K562 (cell line): ENCODE data around the gene ALKBH7. TPM values are rescaled to one million over a fixed set of nuclear protein-coding genes. Genes with fewer than 3 reads are reported as not detected.

ENCODE experiments used
- ATAC-seq: fragments of 200-7000 bp; cut with Tn5 transposase; 3 replicates; pipeline ENCODE4 v1.9.1; 2020; ENCODE audit warnings: moderate library complexity
- BruUV-seq: library from RNA; stranded (reverse); fragments of 400-500 nt; replicated peaks from 2 replicates; lab custom pipeline; 2021; lab: Mats Ljungman, UMichigan
- CTCF ChIA-PET: fragments of 300-600 bp; formaldehyde crosslinking; extraction: SDS; loops from one replicate; lab custom pipeline; 2021; ENCODE audit warnings: low intra/inter-chr PET ratio; lab: Yijun Ruan, JAX
- POLR2A ChIA-PET: fragments of 300-600, 350-650 bp; sonication (Branson Sonifier 250); formaldehyde crosslinking; extraction: SDS; loops from one replicate; lab custom pipeline; 2021; ENCODE audit warnings: antibody characterized with exemption, inconsistent platforms; lab: Yijun Ruan, JAX
- DNase-seq, 4 experiments: peaks; one replicate each; pipeline versions ENCODE4 v3.0.0 to v3.0.0-alpha.2; 2011 to 2018; ENCODE audit warnings: low spot score in 3 of 4, mixed read lengths in 3 of 4; ENCODE audit errors: extremely low read depth in 1 of 4
- FAIRE-seq: peaks from 2 replicates; lab custom pipeline; 2011; peaks lifted over from hg19 to GRCh38; lab: Jason Lieb, UNC
- H2AFZ ChIP-seq: 2 replicates; pipeline ENCODE4 v1.6.0; 2011; ENCODE audit warnings: low read depth, low read length, control low read depth, inconsistent platforms
- H3K27ac ChIP-seq: fragments of 200-600 bp; 3 replicates; pipeline ENCODE4 v1.8.0; 2011; ENCODE audit warnings: low read depth, mild to moderate bottlenecking, control low read depth, inconsistent platforms, low read length, moderate library complexity, mixed read lengths; ENCODE audit errors: extremely low read depth
- H3K27me3 ChIP-seq, 2 experiments: fragments of 300-600 bp in 1 of 2; 2 replicates in 1 of 2; 3 replicates in 1 of 2; pipeline versions ENCODE4 v1.6.0 to v1.8.0; 2011; ENCODE audit warnings: inconsistent platforms in 2 of 2, low read length in 2 of 2, mild to moderate bottlenecking in 1 of 2, mixed read lengths in 1 of 2, moderate library complexity in 1 of 2; ENCODE audit not compliant: control insufficient read depth in 2 of 2, insufficient read depth in 2 of 2
- H3K36me3 ChIP-seq: fragments of 300-600 bp; 3 replicates; pipeline ENCODE4 v1.8.0; 2011; ENCODE audit warnings: mild to moderate bottlenecking, low read length, inconsistent platforms; ENCODE audit not compliant: control insufficient read depth, insufficient read depth
- H3K4me1 ChIP-seq, 2 experiments: fragments of 200-600 bp in 1 of 2; replicated peaks in 1 of 2; 2 replicates in 1 of 2; 3 replicates in 1 of 2; pipeline versions ENCODE4 v1.5.1 to v1.8.0; 2011; ENCODE audit warnings: inconsistent platforms in 2 of 2, low read length in 2 of 2, mild to moderate bottlenecking in 1 of 2, mixed read lengths in 1 of 2, moderate library complexity in 1 of 2; ENCODE audit not compliant: control insufficient read depth in 2 of 2, insufficient read depth in 2 of 2
- H3K4me2 ChIP-seq: 2 replicates; pipeline ENCODE4 v1.6.1; 2011; ENCODE audit warnings: low read length, control low read depth, inconsistent platforms, mixed read lengths; ENCODE audit not compliant: insufficient read depth
- H3K4me3 ChIP-seq: fragments of 200-600 bp; sonication (generic), shearing (Covaris generic); 2 replicates; pipeline ENCODE4 v1.5.1; 2016; ENCODE audit warnings: control low read depth, inconsistent platforms
- H3K79me2 ChIP-seq: fragments of 200-600 bp; 3 replicates; pipeline ENCODE4 v1.8.0; 2011; ENCODE audit warnings: low read length, inconsistent platforms; ENCODE audit not compliant: control insufficient read depth, insufficient read depth
- H3K9ac ChIP-seq, 2 experiments: 2 replicates each; pipeline versions ENCODE4 v1.6.0 to v1.6.1; 2011; ENCODE audit warnings: low read depth in 2 of 2, low read length in 2 of 2, control low read depth in 1 of 2, inconsistent platforms in 1 of 2, mild to moderate bottlenecking in 1 of 2, mixed read lengths in 1 of 2; ENCODE audit not compliant: insufficient read depth in 1 of 2
- H3K9me1 ChIP-seq: one replicate; pipeline ENCODE4 v1.6.0; 2011; ENCODE audit warnings: inconsistent platforms, mild to moderate bottlenecking, low read length, moderate library complexity; ENCODE audit not compliant: control insufficient read depth, insufficient read depth
- H3K9me3 ChIP-seq: replicated peaks from 2 replicates; pipeline ENCODE4 v1.5.1; 2011; ENCODE audit warnings: low read depth, low read length, inconsistent platforms; ENCODE audit not compliant: control insufficient read depth, insufficient read depth
- H4K20me1 ChIP-seq: replicated peaks from 2 replicates; pipeline ENCODE4 v1.6.1; 2011; ENCODE audit warnings: low read length, inconsistent platforms, mixed read lengths; ENCODE audit not compliant: control insufficient read depth, insufficient read depth
- SMAD4 ChIP-seq: fragments of 250-450 bp; sonication (Bioruptor Pico); conservative IDR thresholded peaks from 2 replicates; pipeline ENCODE4 v1.8.0; 2021; ENCODE audit warnings: inconsistent platforms, mild to moderate bottlenecking, moderate library complexity
- ZNF140 ChIP-seq: fragments of 250-450 bp; sonication (Bioruptor Pico); IDR thresholded peaks from 2 replicates; pipeline ENCODE4 v1.8.0; 2021; ENCODE audit warnings: moderate library complexity, mild to moderate bottlenecking, inconsistent platforms
- ZNF766 ChIP-seq: fragments of 200-800 bp; sonication (Bioruptor generic); conservative IDR thresholded peaks from 2 replicates; pipeline ENCODE4 v1.6.1; 2016; ENCODE audit warnings: missing genetic modification characterization, missing compliant biosample characterization
- WGBS: fragments of 100-300 bp; shearing (Covaris generic); methylation state at CpG from one replicate; pipeline ENCODE4 v1.1.6; 2016; ENCODE audit warnings: low coverage, mixed read lengths; ENCODE audit not compliant: insufficient coverage; ENCODE audit errors: missing lambda C conversion rate; 5-methylcytosine and 5-hydroxymethylcytosine counted together
- in situ Hi-C: fragments of 300-500 bp; cut with MboI; formaldehyde crosslinking; loops from 4 replicates; pipeline ENCODE4 v1.15.0; 2018; ENCODE audit warnings: inconsistent platforms, mixed read lengths
- intact Hi-C: fragments of 100-400 bp; cut with micrococcal nuclease; formaldehyde crosslinking; loops from 2 replicates; pipeline ENCODE4 v1.14.2; 2022
- polyA plus RNA-seq, 8 experiments: library from polyadenylated mRNA; depleted of rRNA in 4 of 8; stranded (reverse) in 5 of 8; unstranded in 3 of 8; fragments of >200 nt; fragmentation: Nextera tagmentation in 2 of 8; fragmentation: Illumina TruSeq in 1 of 8; extraction: Ambion mirVana in 2 of 8; extraction: Trizol in 1 of 8; gene quantifications; 2 replicates each; pipeline versions ENCODE4 v1.2.1 to v1.2.3, GENCODE V29; 2011 to 2014; ENCODE audit warnings: inconsistent platforms in 1 of 8, missing spikeins in 1 of 8
- total RNA-seq, 7 experiments: library from RNA; depleted of rRNA in 6 of 7; stranded (reverse); fragments of >200 nt in 6 of 7; fragmentation: Illumina TruSeq in 2 of 7; extraction: Trizol in 2 of 7; gene quantifications; 2 replicates each; pipeline versions ENCODE4 v1.2.1 to v1.2.3, GENCODE V29; 2011 to 2021; ENCODE audit warnings: low replicate concordance in 1 of 7
- TF ChIP-seq, protein P1 (sequence below): conservative IDR thresholded peaks from 2 replicates; pipeline ENCODE4 v1.6.1; 2011; ENCODE audit warnings: low read depth, mild to moderate bottlenecking, low read length; ENCODE audit not compliant: control insufficient read depth

The ALKBH7 gene
- total and polyA plus RNA-seq, 9 of the 15 experiments (the other 6 are each of a cell fraction or from before 2014, with no cell fraction given) = 0.69 to 94.8 (median 17.6) TPM

DNA sequence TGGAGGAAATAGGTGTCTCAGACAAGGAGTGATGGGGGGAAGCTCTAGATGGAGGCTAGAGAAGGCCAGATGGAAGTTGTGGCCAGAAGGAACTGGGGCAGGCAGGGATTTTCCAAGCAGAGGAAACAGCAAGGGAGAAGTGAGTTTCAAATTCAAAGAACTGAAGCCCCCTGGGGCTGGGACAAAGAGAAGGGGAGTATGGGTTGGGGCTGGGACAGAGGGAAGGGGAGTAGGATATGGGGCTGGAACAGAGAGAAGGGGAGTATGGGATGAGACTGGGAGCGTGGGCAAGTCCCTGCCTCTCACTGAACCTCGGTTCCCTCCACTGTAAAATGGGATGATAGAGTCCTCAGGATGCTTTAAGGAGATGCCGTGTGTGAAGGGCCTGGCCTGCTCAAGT, 22.2 kb downstream of the ALKBH7 start:
- FAIRE-seq = no peak
- ATAC-seq = no peak
- Histone ChIP-seq H3K4me1 (peaks cover 8 to 18% of the 10 kb centered on the region in 2 experiments; a peak in 3 of 5 replicates), H4K20me1 (no peaks in the 10 kb centered on the region), H3K27me3 (no peaks in the 10 kb centered on the region), H3K4me3 (no peak overlapping the region), H3K27ac (no peak overlapping the region), H3K4me2 (no peak overlapping the region), H3K9me1 (no peaks in the 10 kb centered on the region), H3K9ac (no peak overlapping the region)
- DNase-seq = peak in 1 of 4 experiments; percentile 1
- intact Hi-C loops = no loop called here
- TF ChIP-seq ZNF766 (CRISPR knock-in tag) (no peak), ZNF140 (CRISPR knock-in tag) (no peak), SMAD4 (CRISPR knock-in tag) (no peak)
- TF ChIP-seq, protein P1, sequence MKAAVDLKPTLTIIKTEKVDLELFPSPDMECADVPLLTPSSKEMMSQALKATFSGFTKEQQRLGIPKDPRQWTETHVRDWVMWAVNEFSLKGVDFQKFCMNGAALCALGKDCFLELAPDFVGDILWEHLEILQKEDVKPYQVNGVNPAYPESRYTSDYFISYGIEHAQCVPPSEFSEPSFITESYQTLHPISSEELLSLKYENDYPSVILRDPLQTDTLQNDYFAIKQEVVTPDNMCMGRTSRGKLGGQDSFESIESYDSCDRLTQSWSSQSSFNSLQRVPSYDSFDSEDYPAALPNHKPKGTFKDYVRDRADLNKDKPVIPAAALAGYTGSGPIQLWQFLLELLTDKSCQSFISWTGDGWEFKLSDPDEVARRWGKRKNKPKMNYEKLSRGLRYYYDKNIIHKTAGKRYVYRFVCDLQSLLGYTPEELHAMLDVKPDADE = no peak
- TF ChIP-seq, all 486 proteins: peak for 0
- BruUV-seq = no TSS peak
- peaks cover 18% of the 10 kb centered on the region; the same call in 2 of the 3 replicates for H3K36me3 ChIP-seq
- 79% methylated on average over 3 of the region's 3 CpGs for WGBS
- POLR2A ChIA-PET = interaction anchor here (0.6 kb wide), 1 partner anchor 157 kb away, joined by 3 read pairs; no protein-coding TSS in a partner anchor
- CTCF ChIA-PET = no interaction called here
- no peaks in the 10 kb centered on the region for H3K9me3 ChIP-seq
- in situ Hi-C loops = no loop called here
- no peak overlapping the region for H2AFZ ChIP-seq
- H3K79me2 ChIP-seq = peaks cover 23% of the 10 kb centered on the region
